Loucy (cell line): ENCODE data around the gene SPATS2.
A peak's percentile ranks its signal among the peaks of the same experiment; 100 is the strongest.
"Not testable (repeated sequence)": the region's sequence is repeated elsewhere in the genome, so short reads cannot be mapped to it uniquely, and the experiment has no call there.

Source experiments
- H2AFZ ChIP-seq: fragments of 200-600 bp; sonication (generic); 2 replicates; pipeline ENCODE4 v1.6.0; 2016; ENCODE audit warnings: antibody characterized with exemption, mild to moderate bottlenecking, low read length, moderate library complexity
- H3F3A ChIP-seq: fragments of 200-600 bp; 2 replicates; pipeline ENCODE4 v1.6.0; 2016; ENCODE audit warnings: antibody characterized with exemption, low read depth, mild to moderate bottlenecking
- H3K27me3 ChIP-seq: fragments of 200-600 bp; sonication (generic); 2 replicates; pipeline ENCODE4 v1.6.1; 2014; ENCODE audit warnings: low read length, mild to moderate bottlenecking; ENCODE audit not compliant: insufficient read depth, poor library complexity, severe bottlenecking
- H3K36me3 ChIP-seq: fragments of 200-600 bp; sonication (generic); 2 replicates; pipeline ENCODE4 v1.6.1; 2016; ENCODE audit warnings: low read length; ENCODE audit not compliant: insufficient read depth
- H3K4me1 ChIP-seq: fragments of 200-600 bp; sonication (generic); 2 replicates; pipeline ENCODE4 v1.5.1; 2014; ENCODE audit warnings: low read length, mild to moderate bottlenecking; ENCODE audit not compliant: insufficient read depth, poor library complexity, severe bottlenecking
- H3K4me2 ChIP-seq: fragments of 200-600 bp; sonication (generic); 2 replicates; pipeline ENCODE4 v1.6.0; 2014; ENCODE audit warnings: antibody characterized with exemption, low read length, low read depth, mild to moderate bottlenecking; ENCODE audit not compliant: poor library complexity, severe bottlenecking
- H3K4me3 ChIP-seq: fragments of 200-600 bp; sonication (generic); 2 replicates; pipeline ENCODE4 v1.5.1; 2014; ENCODE audit warnings: low read length, mild to moderate bottlenecking, mixed read lengths; ENCODE audit not compliant: poor library complexity, severe bottlenecking
- H3K79me2 ChIP-seq: fragments of 200-600 bp; sonication (generic); 2 replicates; pipeline ENCODE4 v1.6.1; 2014; ENCODE audit warnings: low read length; ENCODE audit not compliant: insufficient read depth
- H3K9ac ChIP-seq: fragments of 200-600 bp; sonication (generic); 2 replicates; pipeline ENCODE4 v1.6.0; 2014; ENCODE audit warnings: mild to moderate bottlenecking, low read depth, low read length, moderate library complexity; ENCODE audit not compliant: poor library complexity, severe bottlenecking
- H3K9me2 ChIP-seq: fragments of 200-600 bp; sonication (generic); replicated peaks from 2 replicates; pipeline ENCODE4 v1.6.1; 2016; ENCODE audit warnings: low read depth, low read length, mixed read lengths
- H3K9me3 ChIP-seq: fragments of 200-600 bp; sonication (generic); 2 replicates; pipeline ENCODE4 v1.6.1; 2014; ENCODE audit warnings: mild to moderate bottlenecking, antibody characterized with exemption, low read length, low read depth; ENCODE audit not compliant: insufficient read depth
- H4K20me1 ChIP-seq: fragments of 200-600 bp; sonication (generic); 2 replicates; pipeline ENCODE4 v1.6.0; 2014; ENCODE audit warnings: antibody characterized with exemption, low read length, mild to moderate bottlenecking; ENCODE audit not compliant: insufficient read depth, poor library complexity, severe bottlenecking
- CTCF ChIP-seq: fragments of 200-600 bp; sonication (generic); conservative IDR thresholded peaks from 2 replicates; pipeline ENCODE4 v1.5.1; 2014; ENCODE audit warnings: mild to moderate bottlenecking, antibody characterized with exemption, low read length
- EZH2phosphoT487 ChIP-seq: fragments of 200-600 bp; IDR thresholded peaks from 2 replicates; pipeline ENCODE4 v1.6.1; 2018; ENCODE audit warnings: antibody characterized with exemption, mild to moderate bottlenecking, moderate library complexity, borderline replicate concordance

Gene SPATS2

GRCh38 chr12:49370539-49370938, 3.3 kb downstream of the SPATS2 start:
- H3K36me3 ChIP-seq: no peaks in the 10 kb centered on the region
- H3K9me3 ChIP-seq: no peaks in the 10 kb centered on the region
- H3K4me1 ChIP-seq: peaks cover 67% of the 10 kb centered on the region
- peaks cover 3% of the 10 kb centered on the region; the same call in 1 of the 2 replicates for H3F3A ChIP-seq
- peak overlapping the region; percentile 92 for H3K4me3 ChIP-seq
- peaks cover 35% of the 10 kb centered on the region for H4K20me1 ChIP-seq
- no peaks in the 10 kb centered on the region for H3K9me2 ChIP-seq
- H3K4me2 ChIP-seq: peak overlapping the region; percentile 92
- H3K9ac ChIP-seq: no peak overlapping the region
- no peak overlapping the region for H2AFZ ChIP-seq
- TF ChIP-seq CTCF (no peak), EZH2phosphoT487 (no peak)
- H3K27me3 ChIP-seq: no peaks in the 10 kb centered on the region
- peaks cover 77% of the 10 kb centered on the region for H3K79me2 ChIP-seq

- Histone ChIP-seq H3K9me2 (no peaks in the 10 kb centered on the region), H3K36me3 (no peaks in the 10 kb centered on the region), H3K79me2 (peaks cover 77% of the 10 kb centered on the region), H4K20me1 (peaks cover 16% of the 10 kb centered on the region), H3K4me3 (peak overlapping the region; percentile 29), H3F3A (no peaks in the 10 kb centered on the region), H3K27me3 (no peaks in the 10 kb centered on the region), H3K9ac (no peak overlapping the region), H2AFZ (no peak overlapping the region), H3K4me1 (peaks cover 40% of the 10 kb centered on the region), H3K4me2 (peak overlapping the region; percentile 31), H3K9me3 (no peaks in the 10 kb centered on the region)
- TF ChIP-seq EZH2phosphoT487 (no peak), CTCF (no peak)
Measured at GRCh38 chr12:49375406-49375805, 8.1 kb downstream of the SPATS2 start.

- Histone ChIP-seq H3K4me1 (peaks cover 21% of the 10 kb centered on the region), H3K36me3 (no peaks in the 10 kb centered on the region), H3F3A (no peaks in the 10 kb centered on the region), H3K9ac (no peak overlapping the region), H3K79me2 (peaks cover 74% of the 10 kb centered on the region), H3K4me3 (no peak overlapping the region), H3K27me3 (no peaks in the 10 kb centered on the region), H3K9me3 (no peaks in the 10 kb centered on the region), H3K4me2 (no peak overlapping the region), H3K9me2 (no peaks in the 10 kb centered on the region), H4K20me1 (peaks cover 9% of the 10 kb centered on the region), H2AFZ (no peak overlapping the region)
- TF ChIP-seq EZH2phosphoT487 (no peak), CTCF (no peak)
Measured at GRCh38 chr12:49377386-49377785, 10.1 kb downstream of the SPATS2 start.

DNA sequence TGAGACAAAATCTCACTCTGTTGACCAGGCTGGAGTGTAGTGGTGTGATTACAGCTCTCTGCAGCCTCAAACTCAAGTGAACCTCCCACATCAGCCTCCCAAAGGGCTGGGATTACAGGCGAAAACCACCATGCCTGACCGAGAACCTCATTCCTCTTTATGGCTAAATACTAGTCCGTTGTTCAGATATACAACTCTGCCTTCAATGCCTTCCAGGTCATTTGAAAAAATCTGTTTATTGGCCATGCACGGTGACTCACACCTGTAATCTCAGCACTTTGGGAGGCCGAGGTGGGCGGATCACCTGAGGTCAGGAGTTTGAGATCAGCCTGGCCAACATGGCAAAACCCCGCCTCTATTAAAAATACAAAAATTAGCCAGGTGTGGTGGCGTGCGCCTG, 12.9 kb downstream of the SPATS2 start:
- not testable (repeated sequence) for H3K4me3 ChIP-seq, H3K4me2 ChIP-seq, H3K36me3 ChIP-seq, H3K9me3 ChIP-seq, H3K27me3 ChIP-seq, H3K4me1 ChIP-seq, H3K9ac ChIP-seq, H3K9me2 ChIP-seq, H2AFZ ChIP-seq, H3F3A ChIP-seq, H4K20me1 ChIP-seq
- peaks cover 71% of the 10 kb centered on the region for H3K79me2 ChIP-seq
